Hair follicular keratinocyte (primary cell): Measurements from ENCODE around the gene STARD10. TPM values are rescaled to one million over a fixed set of nuclear protein-coding genes. Genes with fewer than 3 reads are reported as not detected.

Experiments used
- total RNA-seq: library from RNA; depleted of rRNA; stranded (reverse); fragments of >200 nt; gene quantifications from 2 replicates; pipeline ENCODE4 v1.2.3, GENCODE V29; 2015

STARD10 gene, protein sequence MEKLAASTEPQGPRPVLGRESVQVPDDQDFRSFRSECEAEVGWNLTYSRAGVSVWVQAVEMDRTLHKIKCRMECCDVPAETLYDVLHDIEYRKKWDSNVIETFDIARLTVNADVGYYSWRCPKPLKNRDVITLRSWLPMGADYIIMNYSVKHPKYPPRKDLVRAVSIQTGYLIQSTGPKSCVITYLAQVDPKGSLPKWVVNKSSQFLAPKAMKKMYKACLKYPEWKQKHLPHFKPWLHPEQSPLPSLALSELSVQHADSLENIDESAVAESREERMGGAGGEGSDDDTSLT
- total RNA-seq = 61.8 and 118 TPM in 2 replicates

GRCh38 chr11:72793425-72794367, at the start of gene STARD10:
TSS of gene STARD10 (minus strand) at chr11:72794047. CDS start at chr11:72781181, 12,866 bp downstream.

DNA sequence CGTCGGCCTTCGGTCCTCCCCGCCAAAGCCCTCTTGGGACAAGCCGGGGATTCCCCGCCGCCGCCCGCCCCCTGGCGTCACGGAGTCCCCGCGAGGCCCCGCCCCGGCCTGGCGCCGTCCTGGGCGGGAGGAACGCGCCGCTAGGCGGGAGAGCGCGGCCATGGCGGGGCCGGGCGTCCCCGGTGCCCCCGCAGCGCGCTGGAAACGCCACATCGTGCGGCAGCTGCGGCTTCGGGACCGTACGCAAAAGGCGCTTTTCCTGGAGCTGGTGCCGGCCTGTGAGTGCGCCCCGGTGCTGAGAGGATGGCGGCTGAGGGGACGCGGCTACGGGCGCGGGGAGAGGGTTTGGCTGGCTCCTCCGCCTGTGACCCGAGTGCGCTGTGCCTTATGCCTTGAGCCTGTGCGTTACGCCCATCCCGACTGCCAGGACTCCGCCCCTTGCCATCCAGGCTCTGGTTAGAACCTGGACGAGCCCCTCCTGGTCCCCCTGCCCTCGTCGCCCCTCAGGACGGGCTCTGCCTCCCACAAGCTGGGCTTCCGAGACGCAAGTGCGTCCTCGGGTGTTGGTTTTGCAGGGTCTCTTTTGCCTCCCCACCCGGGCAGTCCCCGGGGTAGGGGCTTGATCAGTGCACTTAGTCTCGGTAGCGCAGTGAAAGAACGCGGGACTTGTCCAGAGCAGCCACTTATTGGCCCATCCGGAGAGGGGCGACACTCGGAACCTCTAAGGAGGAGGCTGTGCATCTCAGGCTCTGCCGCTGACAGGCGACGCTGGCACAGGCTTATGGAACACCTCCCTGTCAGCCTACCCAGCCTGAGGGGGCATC, 20.7 kb upstream of the STARD10 start, which contains the start of gene ATG16L2:
Gene ATG16L2, plus strand, starts transcription at position 126 of the 824 bp plus-strand sequence. Its CDS starts 35 bp downstream, at position 161.

GRCh38 chr11:72752088-72752914, 41.5 kb downstream of the STARD10 start, which contains the start of gene ARAP1:
TSS of gene ARAP1 (minus strand) at chr11:72752408. CDS start at chr11:72727128, 25,280 bp downstream.

Other genes starting within 250 kb of the STARD10 start
- 1.5 and 3.9 TPM in 2 replicates for gene PDE2A, start 119.6 kb downstream of the STARD10 start, total RNA-seq
- gene ARAP1, start 41.6 kb downstream of the STARD10 start, total RNA-seq = 70.0 and 94.5 TPM in 2 replicates
- gene ATG16L2, start 20.4 kb upstream of the STARD10 start, total RNA-seq = 10.6 and 17.2 TPM in 2 replicates